GM18499 (cell line): ENCODE results near the gene PTGS2.

ENCODE experiments used
- ATAC-seq: cut with Tn5 transposase; IDR thresholded peaks from one replicate; pipeline ENCODE4 v1.9.1; 2021; ENCODE audit warnings: moderate number of reproducible peaks; ENCODE audit not compliant: insufficient read depth, unreplicated experiment

PTGS2 gene

DNA sequence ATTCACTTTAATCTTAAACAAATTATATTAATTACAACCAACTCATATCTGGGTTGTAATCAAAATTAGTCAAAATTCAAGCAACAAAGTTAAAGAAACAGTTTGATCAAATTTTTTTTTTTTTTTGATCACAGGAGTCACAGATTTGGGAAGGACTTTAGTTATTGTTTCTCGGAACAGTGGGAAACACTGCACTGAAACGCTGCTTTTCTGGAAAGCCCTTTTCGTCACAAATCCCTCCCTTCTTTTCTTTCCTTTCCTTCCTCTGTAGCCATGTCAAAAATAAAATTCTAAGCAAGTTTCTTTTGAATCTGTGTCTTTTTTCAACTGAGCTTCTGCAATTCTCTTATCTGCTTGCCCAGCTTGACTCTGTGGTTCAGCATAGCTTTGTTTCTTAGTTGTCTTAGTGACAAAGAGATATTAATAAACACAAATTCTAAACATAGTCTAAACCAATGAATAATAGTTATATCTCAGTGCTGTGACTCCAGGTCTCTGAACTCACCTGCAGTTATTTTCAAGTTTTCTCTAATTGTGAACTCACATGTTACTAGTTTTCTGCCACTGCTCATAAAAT lies 53.8 kb downstream of the PTGS2 start:
- ATAC-seq, result no peak

- no peak for ATAC-seq
These were observed 56.7 kb downstream of the PTGS2 start for GRCh38 chr1:186623551-186623950.
